H1 (cell line): ENCODE results near the gene PHEX. TPM values are rescaled to one million over a fixed set of nuclear protein-coding genes. Genes with fewer than 3 reads are reported as not detected.

Experiments used
- CTCF ChIA-PET: fragments of 300-600 bp; sonication (Branson Sonifier 250); formaldehyde crosslinking; loops from one replicate; lab custom pipeline; 2021; ENCODE audit not compliant: partially characterized antibody; lab: Charles Lee
- POLR2A ChIA-PET: fragments of 300-600 bp; sonication (Branson Sonifier 250); formaldehyde crosslinking; loops from one replicate; lab custom pipeline; 2021; ENCODE audit warnings: inconsistent platforms; ENCODE audit not compliant: partially characterized antibody; lab: Charles Lee
- DNase-seq, 2 experiments: peaks; one replicate each; pipeline versions ENCODE4 v3.0.0 to v3.0.0-alpha.2; 2010 to 2022; ENCODE audit warnings: low spot score in 2 of 2, low read depth in 1 of 2, mixed read lengths in 1 of 2
- FAIRE-seq: peaks from 2 replicates; lab custom pipeline; 2011; peaks lifted over from hg19 to GRCh38; lab: Jason Lieb, UNC
- H2AFZ ChIP-seq: 2 replicates; pipeline ENCODE4 v1.8.1; 2012; ENCODE audit warnings: low read length, inconsistent platforms
- H2AK5ac ChIP-seq: 2 replicates; pipeline ENCODE4 v1.6.1; 2013; ENCODE audit warnings: low read depth, low read length
- H2BK120ac ChIP-seq: replicated peaks from 2 replicates; pipeline ENCODE3; 2013; ENCODE audit warnings: low read depth, low read length, inconsistent platforms
- H2BK12ac ChIP-seq: 2 replicates; pipeline ENCODE4 v1.6.1; 2013; ENCODE audit warnings: low read depth, low read length
- H2BK15ac ChIP-seq: 2 replicates; pipeline ENCODE4 v1.6.1; 2013; ENCODE audit warnings: low read length
- H2BK20ac ChIP-seq: 2 replicates; pipeline ENCODE4 v1.6.1; 2013; ENCODE audit warnings: low read length
- H2BK5ac ChIP-seq: 2 replicates; pipeline ENCODE4 v1.6.1; 2013; ENCODE audit warnings: low read depth, low read length
- H3K14ac ChIP-seq: 2 replicates; pipeline ENCODE4 v1.6.1; 2013; ENCODE audit warnings: inconsistent platforms; ENCODE audit not compliant: insufficient read length
- H3K18ac ChIP-seq: 2 replicates; pipeline ENCODE4 v1.6.1; 2013; ENCODE audit warnings: low read length; ENCODE audit errors: extremely low read depth
- H3K23ac ChIP-seq: 2 replicates; pipeline ENCODE4 v1.6.1; 2013; ENCODE audit warnings: inconsistent platforms; ENCODE audit not compliant: insufficient read length
- H3K23me2 ChIP-seq: 2 replicates; pipeline ENCODE4 v1.6.1; 2013; ENCODE audit warnings: low read depth, low read length
- H3K27ac ChIP-seq: 2 replicates; pipeline ENCODE4 v1.6.1; 2011; ENCODE audit warnings: low read depth, low read length, inconsistent platforms
- H3K27me3 ChIP-seq, 4 experiments: replicated peaks in 1 of 4; 1 replicate in 1 of 4; 2 replicates in 3 of 4; pipeline versions ENCODE4 v1.6.1 to v1.8.1; 2011 to 2013; ENCODE audit warnings: low read length in 3 of 4, mild to moderate bottlenecking in 3 of 4, inconsistent platforms in 2 of 4, mixed read lengths in 2 of 4, moderate library complexity in 1 of 4; ENCODE audit not compliant: control insufficient read depth in 3 of 4, insufficient read depth in 3 of 4; ENCODE audit errors: extremely low read depth in 1 of 4
- H3K36me3 ChIP-seq, 4 experiments: 2 replicates each; pipeline versions ENCODE4 v1.6.1 to v1.8.1; 2011 to 2013; ENCODE audit warnings: mild to moderate bottlenecking in 4 of 4, low read length in 3 of 4, moderate library complexity in 2 of 4, control low read depth in 1 of 4, inconsistent platforms in 1 of 4; ENCODE audit not compliant: insufficient read depth in 4 of 4, control insufficient read depth in 2 of 4
- H3K4ac ChIP-seq: replicated peaks from 2 replicates; pipeline ENCODE3; 2013; ENCODE audit warnings: low read length, low read depth, mixed read lengths, inconsistent platforms; ENCODE audit not compliant: insufficient read length
- H3K4me1 ChIP-seq, 4 experiments: replicated peaks in 1 of 4; 1 replicate in 1 of 4; 2 replicates in 3 of 4; pipeline versions ENCODE4 v1.6.1 to v1.8.1; 2011 to 2013; ENCODE audit warnings: low read length in 3 of 4, inconsistent platforms in 2 of 4, mixed read lengths in 1 of 4; ENCODE audit not compliant: insufficient read depth in 4 of 4, control insufficient read depth in 3 of 4
- H3K4me2 ChIP-seq, 2 experiments: 2 replicates each; pipeline versions ENCODE4 v1.6.1 to v1.8.1; 2011 to 2013; ENCODE audit warnings: low read depth in 2 of 2, low read length in 2 of 2, control low read depth in 1 of 2, inconsistent platforms in 1 of 2, mild to moderate bottlenecking in 1 of 2; ENCODE audit not compliant: insufficient read depth in 1 of 2
- H3K4me3 ChIP-seq, 4 experiments: fragments of 200-600, 300-600 bp in 1 of 4; sonication (generic), shearing (Covaris generic), sonication (Bioruptor Twin) in 1 of 4; 2 replicates each; pipeline versions ENCODE4 v1.5.1 to v1.8.1; 2011 to 2016; ENCODE audit warnings: low read length in 4 of 4, low read depth in 3 of 4, control low read depth in 2 of 4, inconsistent platforms in 2 of 4, mild to moderate bottlenecking in 2 of 4, mixed read lengths in 1 of 4, moderate library complexity in 1 of 4; ENCODE audit not compliant: insufficient read depth in 2 of 4; ENCODE audit errors: extremely low read depth in 1 of 4
- H3K56ac ChIP-seq: replicated peaks from 2 replicates; pipeline ENCODE3; 2013; ENCODE audit warnings: low read depth, mild to moderate bottlenecking, mixed read lengths, low read length, inconsistent platforms; ENCODE audit not compliant: insufficient read length
- H3K79me1 ChIP-seq: 2 replicates; pipeline ENCODE4 v1.6.1; 2013; ENCODE audit warnings: low read depth, low read length, control low read depth
- H3K79me2 ChIP-seq, 2 experiments: 2 replicates each; pipeline versions ENCODE4 v1.6.1 to v1.8.1; 2012 to 2013; ENCODE audit warnings: low read length in 2 of 2, mild to moderate bottlenecking in 2 of 2, inconsistent platforms in 1 of 2; ENCODE audit not compliant: insufficient read depth in 2 of 2, control insufficient read depth in 1 of 2
- H3K9ac ChIP-seq, 4 experiments: replicated peaks in 1 of 4; 1 replicate in 1 of 4; 2 replicates in 3 of 4; pipeline versions ENCODE4 v1.6.1 to v1.8.1; 2011 to 2013; ENCODE audit warnings: low read depth in 3 of 4, low read length in 3 of 4, control low read depth in 2 of 4, mild to moderate bottlenecking in 2 of 4, moderate library complexity in 2 of 4, inconsistent platforms in 1 of 4; ENCODE audit errors: extremely low read depth in 1 of 4
- H3K9me3 ChIP-seq, 2 experiments: 2 replicates each; pipeline versions ENCODE4 v1.6.1 to v1.8.1; 2012 to 2013; ENCODE audit warnings: mild to moderate bottlenecking in 2 of 2, moderate library complexity in 2 of 2, control low read depth in 1 of 2, inconsistent platforms in 1 of 2, low read depth in 1 of 2, low read length in 1 of 2, mixed read lengths in 1 of 2; ENCODE audit not compliant: insufficient read depth in 2 of 2
- H4K20me1 ChIP-seq, 2 experiments: replicated peaks in 1 of 2; 2 replicates each; pipeline versions ENCODE3 to v1.8.1; 2011 to 2013; ENCODE audit warnings: inconsistent platforms in 2 of 2, low read length in 2 of 2, mild to moderate bottlenecking in 1 of 2; ENCODE audit not compliant: insufficient read depth in 2 of 2, control insufficient read depth in 1 of 2
- H4K5ac ChIP-seq: 2 replicates; pipeline ENCODE4 v1.6.1; 2013; ENCODE audit warnings: low read length, low read depth, mixed read lengths, inconsistent platforms; ENCODE audit not compliant: insufficient read length
- H4K8ac ChIP-seq: 2 replicates; pipeline ENCODE4 v1.8.0; 2013; ENCODE audit warnings: mild to moderate bottlenecking, moderate library complexity, low read length, inconsistent platforms; ENCODE audit not compliant: insufficient read depth; ENCODE audit errors: extremely low read depth
- H4K91ac ChIP-seq: replicated peaks from 2 replicates; pipeline ENCODE3; 2013; ENCODE audit warnings: low read length, mixed read lengths, inconsistent platforms; ENCODE audit not compliant: insufficient read length
- ATF2 ChIP-seq: IDR thresholded peaks from 2 replicates; pipeline ENCODE4 v1.6.1; 2012; ENCODE audit warnings: low read length, inconsistent platforms
- ATF3 ChIP-seq: IDR thresholded peaks from 2 replicates; pipeline ENCODE4 v1.6.1; 2011; ENCODE audit warnings: low read depth, mild to moderate bottlenecking, low read length; ENCODE audit not compliant: insufficient read depth
- BACH1 ChIP-seq: IDR thresholded peaks from 2 replicates; pipeline ENCODE4 v1.6.1; 2012; ENCODE audit warnings: low read length, improper control_type of control experiment
- CBX5 ChIP-seq: fragments of 300-800, 300-1000 bp; sonication (generic); IDR thresholded peaks from 2 replicates; pipeline ENCODE4 v1.7.1; 2016; ENCODE audit warnings: antibody characterized with exemption, low read length, low read depth
- CEBPB ChIP-seq: IDR thresholded peaks from 2 replicates; pipeline ENCODE4 v1.6.1; 2012; ENCODE audit warnings: low read depth, low read length
- CHD1 ChIP-seq: IDR thresholded peaks from 2 replicates; pipeline ENCODE4 v1.6.1; 2012; ENCODE audit warnings: low read depth, low read length, improper control_type of control experiment
- EZH2 ChIP-seq: fragments of 200-600 bp; sonication (generic); IDR thresholded peaks from 2 replicates; pipeline ENCODE4 v1.7.1; 2012; ENCODE audit warnings: low read depth, mild to moderate bottlenecking, moderate library complexity, low read length, inconsistent platforms; ENCODE audit not compliant: severe bottlenecking
- GTF2F1 ChIP-seq: IDR thresholded peaks from 2 replicates; pipeline ENCODE4 v1.6.1; 2012; ENCODE audit warnings: low read depth, low read length, improper control_type of control experiment, borderline replicate concordance
- SIRT6 ChIP-seq: IDR thresholded peaks from one replicate; pipeline ENCODE4 v1.7.1; 2012; ENCODE audit warnings: low read length, inconsistent platforms
- WGBS, 2 experiments: shearing (Covaris generic) in 1 of 2; methylation state at CpG; one replicate each; pipeline versions ENCODE4 v1.1.6 to v1.1.7; 2013 to 2015; ENCODE audit warnings: low lambda C conversion rate in 2 of 2, mixed read lengths in 2 of 2, inconsistent platforms in 1 of 2, low coverage in 1 of 2, missing lambda C conversion rate in 1 of 2; ENCODE audit not compliant: insufficient replicate concordance in 2 of 2, insufficient coverage in 1 of 2, insufficient read length in 1 of 2; ENCODE audit errors: extremely low coverage in 1 of 2, missing lambda C conversion rate in 1 of 2; 5-methylcytosine and 5-hydroxymethylcytosine counted together
- polyA plus RNA-seq, 7 experiments: library from polyadenylated mRNA; depleted of rRNA in 3 of 7; stranded (reverse) in 5 of 7; unstranded in 2 of 7; fragments of >200 nt in 5 of 7; fragments of 200-250 nt in 2 of 7; gene quantifications; 1 replicate in 5 of 7; 2 replicates in 1 of 7; 4 replicates in 1 of 7; pipeline versions ENCODE4 v1.2.1 to v1.2.3, GENCODE V29; 2011 to 2013; ENCODE audit warnings: missing spikeins in 2 of 7, mixed read lengths in 2 of 7
- total RNA-seq: library from RNA; stranded (reverse); fragmentation: NEBNext Ultra II Directional; extraction: Animal tissue kit (Norgen Biotek cat#: 25700); gene quantifications from 2 replicates; pipeline ENCODE4 v1.2.1, GENCODE V29; 2021

Gene PHEX
- total and polyA plus RNA-seq, 2 of the 8 experiments (the other 6 are each of a cell fraction or from before 2014, with no cell fraction given), result 0.03 to 0.11 TPM

GRCh38 chrX:22012051-22012450 lies 20.1 kb upstream of the PHEX start:
- CTCF ChIA-PET, result no interaction called here

More at GRCh38 chrX:22012051-22012450, 20.1 kb upstream of the PHEX start:
- no peak overlapping the region for H3K18ac ChIP-seq
- no peaks in the 10 kb centered on the region for H3K27me3 ChIP-seq
- no peak overlapping the region for H3K4ac ChIP-seq
- no peak for DNase-seq
- no peak overlapping the region for H2BK20ac ChIP-seq
- no peaks in the 10 kb centered on the region for H4K20me1 ChIP-seq
- no peak overlapping the region for H3K4me3 ChIP-seq
- H3K36me3 ChIP-seq, result no peaks in the 10 kb centered on the region; a peak in 1 of 8 replicates
- H3K14ac ChIP-seq, result no peak overlapping the region
- no peak overlapping the region for H3K27ac ChIP-seq
- no peaks in the 10 kb centered on the region for H3K23me2 ChIP-seq
- no peak overlapping the region for H2BK12ac ChIP-seq
- no peak for FAIRE-seq
- no peak overlapping the region for H2AK5ac ChIP-seq
- no peak overlapping the region for H4K8ac ChIP-seq
- TF ChIP-seq EZH2 (no peak), CBX5 (no peak), ATF2 (no peak), CEBPB (no peak), CHD1 (no peak), BACH1 (no peak), GTF2F1 (no peak), SIRT6 (no peak), ATF3 (no peak)
- 86% methylated on average over 5 of the region's 5 CpGs; no CpG with 5 or more reads in 1 of the 2 experiments for WGBS, 2 experiments
- no peaks in the 10 kb centered on the region for H3K79me1 ChIP-seq
- no peak overlapping the region for H2BK5ac ChIP-seq
- no peak overlapping the region for H4K5ac ChIP-seq
- H3K4me2 ChIP-seq, result no peak overlapping the region
- H3K79me2 ChIP-seq, result no peaks in the 10 kb centered on the region
- no peak overlapping the region for H3K9ac ChIP-seq
- H3K9me3 ChIP-seq, result no peaks in the 10 kb centered on the region
- POLR2A ChIA-PET, result interaction anchor here (0.6 kb wide), 1 partner anchor 124 kb away, joined by 4 read pairs; no protein-coding TSS in a partner anchor
- H2BK15ac ChIP-seq, result no peak overlapping the region
- no peak overlapping the region for H2AFZ ChIP-seq
- no peak overlapping the region for H3K23ac ChIP-seq
- H4K91ac ChIP-seq, result no peak overlapping the region
- H3K4me1 ChIP-seq, result no peaks in the 10 kb centered on the region
- no peak overlapping the region for H3K56ac ChIP-seq
- H2BK120ac ChIP-seq, result no peak overlapping the region
